Measurements from ENCODE around the gene ANXA4.

Gene ANXA4

DNA sequence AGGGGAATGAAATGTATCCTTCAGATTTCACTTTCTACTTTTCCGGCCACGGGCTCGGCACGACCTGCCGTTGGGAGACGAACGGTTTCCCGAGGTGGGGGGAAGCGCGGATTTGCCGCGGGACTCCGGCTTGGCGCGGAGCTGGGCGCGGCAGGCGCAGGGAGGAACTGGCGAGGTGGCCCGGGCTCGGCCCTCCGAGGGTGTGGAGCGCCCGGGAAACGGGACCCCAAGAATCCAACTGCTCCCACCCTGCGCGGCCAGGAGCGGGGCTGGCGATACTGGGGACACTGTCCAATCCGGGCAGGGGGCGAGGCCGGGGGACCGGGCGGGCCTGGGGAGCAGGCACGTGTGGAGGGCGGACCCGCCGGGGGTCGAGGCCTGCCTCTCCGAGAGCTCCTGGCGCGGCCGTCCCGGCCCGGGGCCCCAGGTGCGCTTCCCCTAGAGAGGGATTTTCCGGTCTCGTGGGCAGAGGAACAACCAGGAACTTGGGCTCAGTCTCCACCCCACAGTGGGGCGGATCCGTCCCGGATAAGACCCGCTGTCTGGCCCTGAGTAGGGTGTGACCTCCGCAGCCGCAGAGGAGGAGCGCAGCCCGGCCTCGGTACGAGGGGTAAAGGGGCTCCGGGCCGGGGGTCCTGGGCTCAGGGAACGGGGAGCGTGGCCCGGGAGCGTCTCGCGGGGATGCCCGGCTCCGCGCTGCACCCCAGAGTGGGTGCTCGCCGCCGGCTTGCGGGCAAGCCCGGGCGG, at the start of gene ANXA4:
Gene ANXA4 (plus strand): TSS at position 560 of the 747 bp plus-strand sequence. CDS start 39,432 bp downstream, outside the sequence.
- peak; percentile 32 to 52 (median 51) for DNase-seq (ENCODE audit: low read depth in 2 of 3, low spot score in 2 of 3)

DNA sequence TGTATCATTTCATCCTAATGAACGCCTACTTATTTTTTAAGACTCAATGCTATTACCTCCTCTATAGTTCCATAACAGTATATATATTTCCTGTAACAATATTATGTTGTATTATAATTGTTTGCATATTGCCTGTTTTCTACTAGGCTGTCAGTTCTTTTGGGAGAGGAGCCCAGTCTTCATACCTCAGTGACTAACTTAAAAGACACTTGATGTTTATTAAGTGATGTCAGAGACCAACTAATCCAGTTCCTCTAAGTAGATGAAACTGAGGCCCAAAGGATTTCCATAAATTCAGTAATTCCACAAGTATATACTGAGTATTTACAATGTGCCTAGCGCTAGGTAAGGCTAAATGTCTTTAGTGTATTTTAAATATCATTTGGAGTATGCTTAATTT, 49.5 kb upstream of the ANXA4 start:
- DNase-seq (ENCODE audit: low read depth in 2 of 3, low spot score in 2 of 3) = no peak

DNA sequence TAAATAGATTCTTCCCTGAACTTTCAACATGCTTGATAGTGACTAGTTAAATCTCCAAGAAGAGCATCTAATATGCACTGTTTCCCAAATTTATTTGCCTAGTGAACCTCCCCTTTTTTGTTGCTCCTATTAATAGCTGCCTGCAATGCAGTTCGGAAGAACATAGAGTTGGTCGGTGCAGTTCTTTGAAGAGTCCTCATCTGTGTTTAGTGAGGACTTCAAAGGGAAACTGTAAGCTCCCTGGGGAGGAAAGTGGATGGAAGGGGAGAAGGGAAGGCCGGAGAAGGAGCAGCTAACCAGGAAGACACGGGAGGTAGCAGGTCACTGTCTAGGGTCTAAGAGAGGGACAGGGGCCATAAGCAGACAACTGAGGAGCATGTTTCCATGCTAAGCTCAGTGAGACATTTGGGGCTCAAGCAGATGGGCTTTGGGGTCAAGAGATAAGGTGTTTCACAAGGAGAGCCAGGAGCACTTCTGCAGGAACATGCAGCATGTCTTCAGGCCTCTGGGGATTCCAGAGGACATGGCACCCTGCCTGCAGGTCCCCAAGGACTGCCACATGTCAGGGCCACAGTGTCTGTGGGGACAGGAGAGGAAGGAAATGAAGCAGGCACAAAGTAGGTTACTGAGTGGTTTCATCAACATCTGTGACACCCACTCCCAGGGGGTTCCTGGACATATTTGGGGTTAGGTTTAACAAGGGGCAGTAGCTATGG, 48.7 kb upstream of the ANXA4 start:
- no peak for DNase-seq (ENCODE audit: low read depth in 2 of 3, low spot score in 2 of 3)

DNA sequence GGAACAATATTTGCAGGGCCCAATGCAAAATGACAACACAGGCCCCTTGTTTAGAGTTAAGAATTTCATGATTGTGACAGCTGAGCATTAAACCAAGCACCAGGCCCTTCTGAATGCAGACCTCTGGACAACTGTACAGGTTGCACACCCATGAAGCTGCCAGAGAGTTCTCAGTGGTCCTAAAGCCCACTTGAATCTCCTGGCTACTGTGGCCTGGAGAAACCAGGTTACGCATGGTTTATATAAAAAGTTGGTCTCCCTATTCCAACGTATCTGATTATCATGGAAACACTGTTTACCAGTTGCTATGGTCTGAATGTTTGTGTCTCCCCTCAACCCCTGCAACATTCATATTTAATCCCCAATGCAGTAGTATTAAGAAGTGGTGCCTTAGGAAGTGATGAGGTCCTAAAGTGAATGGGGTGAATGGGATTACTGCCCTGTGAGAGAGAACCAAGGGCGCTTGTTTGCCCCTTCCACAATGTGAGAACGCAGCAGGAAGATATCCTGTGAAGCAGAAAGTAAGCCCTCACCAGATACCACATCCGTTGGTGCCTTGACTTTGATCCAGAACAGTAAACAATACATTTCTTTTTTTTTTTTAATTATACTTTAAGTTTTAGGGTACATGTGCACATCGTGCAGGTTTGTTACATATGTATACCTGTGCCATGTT, 48.0 kb upstream of the ANXA4 start:
- no peak for DNase-seq (ENCODE audit: low read depth in 2 of 3, low spot score in 2 of 3)

DNA sequence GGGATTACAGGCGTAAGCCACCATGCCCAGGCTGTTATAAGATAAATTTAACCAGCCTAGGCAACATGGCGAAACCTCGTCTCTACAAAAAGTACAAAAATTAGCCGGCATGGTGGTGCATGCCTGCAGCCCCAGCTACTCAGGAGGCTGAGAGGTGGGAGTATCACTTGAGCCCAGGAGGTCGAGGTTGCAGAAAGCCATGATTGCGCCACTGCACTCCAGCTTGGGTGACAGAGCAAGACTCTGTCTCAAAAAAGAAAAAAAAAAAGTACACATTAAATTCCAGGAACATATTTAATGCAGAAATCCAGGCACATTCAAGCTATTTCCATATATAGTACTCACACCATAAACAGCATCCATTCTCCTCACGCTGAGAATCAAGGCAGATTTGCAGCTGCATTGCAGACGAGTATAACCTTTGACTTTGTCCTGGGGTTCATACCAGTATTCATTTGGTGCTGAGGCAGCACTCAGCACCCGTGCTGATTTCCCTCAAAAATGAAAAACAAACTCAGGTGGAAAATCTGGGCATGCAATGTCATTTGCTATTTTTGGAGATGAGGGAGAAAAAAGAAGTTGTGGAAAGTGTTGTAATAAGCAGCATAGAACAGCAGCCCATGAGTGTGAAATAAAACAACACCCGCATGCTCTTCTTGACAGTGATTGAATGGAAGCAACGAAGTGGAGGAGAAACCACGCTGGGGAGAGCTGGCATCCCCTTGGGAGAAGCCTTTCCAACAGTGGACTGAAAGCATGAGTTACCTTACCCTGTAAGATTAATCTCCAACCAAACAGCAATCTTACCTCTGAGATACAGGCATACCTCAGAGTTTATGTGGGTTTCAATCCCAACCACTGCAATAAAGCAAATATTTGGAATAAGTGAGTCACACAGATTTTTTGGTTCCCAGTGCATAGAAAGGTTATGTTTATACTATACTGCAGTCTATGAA, 46.8 kb upstream of the ANXA4 start:
- DNase-seq (ENCODE audit: low read depth in 2 of 3, low spot score in 2 of 3) = no peak

DNA sequence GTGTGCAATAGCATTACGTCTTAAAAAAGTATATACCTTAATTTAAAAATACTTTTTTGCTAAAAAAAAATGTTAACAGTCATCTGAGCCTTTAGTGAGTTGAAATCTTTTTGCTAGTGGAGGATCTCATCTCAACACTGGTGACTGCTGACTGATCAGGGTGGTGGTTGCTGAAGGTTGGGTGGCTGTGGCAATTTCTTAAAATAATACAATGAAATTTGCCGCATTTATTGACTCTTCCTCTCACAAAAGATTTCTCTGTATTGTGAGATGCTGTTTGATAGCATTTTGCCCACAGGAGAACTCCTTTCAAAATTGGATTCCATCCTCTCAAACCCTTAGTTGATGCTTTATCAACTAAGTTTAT, 46.1 kb upstream of the ANXA4 start:
- DNase-seq (ENCODE audit: low read depth in 2 of 3, low spot score in 2 of 3) = no peak

DNA sequence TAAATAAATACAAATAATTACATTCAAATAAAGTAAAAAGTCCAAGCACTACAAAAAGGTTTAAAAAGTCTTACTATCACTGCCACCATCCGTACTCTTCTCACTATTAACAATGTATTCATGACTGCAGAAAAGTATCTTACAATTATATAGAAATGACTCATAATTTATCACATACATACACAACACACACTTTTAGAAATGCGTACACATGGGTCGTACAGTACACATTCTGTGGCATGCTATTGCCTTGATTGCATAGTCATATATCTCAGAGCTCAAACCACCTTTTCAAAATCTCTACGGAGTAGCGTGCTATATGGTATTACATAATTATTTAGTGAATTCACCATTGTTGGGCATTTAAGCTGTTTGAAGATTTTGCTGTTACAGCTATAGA, 41.6 kb upstream of the ANXA4 start:
- no peak for DNase-seq (ENCODE audit: low read depth in 2 of 3, low spot score in 2 of 3)

DNA sequence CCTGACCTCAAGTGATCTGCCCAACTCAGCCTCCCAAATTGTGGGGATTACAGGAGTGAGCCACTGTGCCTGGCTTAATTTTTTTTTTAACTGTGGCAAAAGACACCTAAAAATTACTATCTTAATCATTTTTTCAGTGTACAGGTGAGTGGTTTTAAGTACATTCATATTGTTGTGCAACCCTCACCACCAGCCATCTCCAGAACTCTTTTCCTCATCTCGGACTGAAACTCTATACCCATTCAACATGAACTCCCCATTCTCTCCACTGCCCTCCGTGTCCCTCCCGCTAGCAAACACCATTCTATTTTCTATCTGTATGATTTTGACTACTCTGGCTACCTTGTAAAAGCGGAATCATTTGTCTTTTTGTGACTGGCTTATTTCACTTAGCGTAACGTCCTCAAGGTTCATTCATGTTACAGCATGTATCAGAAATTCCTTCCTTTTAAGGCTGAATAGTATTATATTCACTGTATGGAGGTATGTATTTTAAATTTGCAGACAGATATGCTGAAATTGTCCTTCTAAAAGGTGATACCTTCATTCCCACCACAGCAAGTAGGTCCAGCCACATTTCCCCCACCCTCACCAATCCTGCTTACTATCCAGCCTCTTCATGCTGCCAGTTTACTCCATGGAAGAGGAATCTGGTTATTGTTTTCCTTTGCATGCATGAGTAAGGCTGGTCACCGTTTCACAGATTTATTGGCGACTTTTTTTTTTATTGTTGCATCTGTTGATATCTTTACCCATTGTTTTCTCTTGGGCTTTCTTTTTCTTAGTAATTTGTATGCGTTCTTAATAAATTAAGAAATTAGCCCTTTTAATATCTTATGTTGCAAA, 40.6 kb upstream of the ANXA4 start:
- no peak for DNase-seq (ENCODE audit: low read depth in 2 of 3, low spot score in 2 of 3)

DNA sequence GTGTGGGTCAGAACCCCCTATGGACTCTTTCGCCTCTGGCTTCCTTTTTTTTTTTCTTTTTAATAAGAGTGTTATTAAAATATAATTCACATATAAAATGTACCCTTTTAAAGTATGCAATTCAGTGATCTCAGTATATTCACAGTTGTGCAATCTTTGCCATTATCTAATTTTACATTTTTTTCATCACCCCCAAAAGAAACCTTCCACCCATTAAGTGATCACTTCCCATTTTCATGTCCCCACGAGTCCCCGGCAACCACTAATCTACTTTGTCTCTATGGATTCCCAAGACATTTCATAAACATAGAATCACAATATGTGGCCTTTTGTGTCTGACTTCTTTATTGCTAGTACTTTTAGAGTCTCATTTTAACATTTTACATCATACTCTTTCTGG, 38.7 kb upstream of the ANXA4 start:
- no peak for DNase-seq (ENCODE audit: low read depth in 2 of 3, low spot score in 2 of 3)

DNA sequence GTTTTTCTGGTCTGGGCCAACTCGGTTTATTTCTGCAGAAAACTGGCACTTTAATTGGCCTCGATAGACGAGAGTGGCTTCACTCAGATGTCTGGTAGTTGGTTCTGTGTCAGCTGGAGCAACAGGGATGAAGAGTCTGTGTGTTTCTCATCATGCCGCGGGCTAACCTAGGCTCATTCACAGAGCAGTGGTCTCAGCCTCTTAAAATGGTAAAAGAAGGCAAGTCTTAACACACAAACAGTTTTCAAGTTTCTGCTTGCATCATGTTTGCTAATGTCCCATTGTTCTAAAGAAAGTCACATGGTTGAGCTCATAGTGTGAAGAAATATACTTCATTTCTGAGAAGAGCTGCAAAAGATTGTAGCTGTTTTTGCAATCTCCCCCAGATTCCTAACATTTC, 37.5 kb upstream of the ANXA4 start:
- no peak for DNase-seq (ENCODE audit: low read depth in 2 of 3, low spot score in 2 of 3)

DNA sequence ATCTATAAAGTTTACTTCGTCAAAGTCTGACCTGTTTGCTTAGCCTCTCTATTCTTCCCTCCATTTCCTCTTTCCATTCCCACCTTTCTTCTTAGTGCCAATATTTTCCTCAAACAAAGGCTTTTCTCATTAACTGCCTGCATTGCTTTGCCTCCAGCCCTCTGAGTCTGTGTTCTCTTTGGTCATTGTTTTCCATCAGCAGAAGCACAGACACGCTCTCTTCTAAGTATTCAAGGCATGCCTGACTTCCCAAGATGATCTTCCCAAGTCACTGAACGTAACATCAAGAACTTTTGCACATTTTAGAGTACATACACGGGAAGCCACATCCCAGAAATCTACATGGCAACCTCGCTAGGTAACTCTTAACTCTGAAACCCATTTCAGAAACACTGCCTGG, 32.6 kb upstream of the ANXA4 start:
- DNase-seq (ENCODE audit: low read depth in 2 of 3, low spot score in 2 of 3) = no peak

DNA sequence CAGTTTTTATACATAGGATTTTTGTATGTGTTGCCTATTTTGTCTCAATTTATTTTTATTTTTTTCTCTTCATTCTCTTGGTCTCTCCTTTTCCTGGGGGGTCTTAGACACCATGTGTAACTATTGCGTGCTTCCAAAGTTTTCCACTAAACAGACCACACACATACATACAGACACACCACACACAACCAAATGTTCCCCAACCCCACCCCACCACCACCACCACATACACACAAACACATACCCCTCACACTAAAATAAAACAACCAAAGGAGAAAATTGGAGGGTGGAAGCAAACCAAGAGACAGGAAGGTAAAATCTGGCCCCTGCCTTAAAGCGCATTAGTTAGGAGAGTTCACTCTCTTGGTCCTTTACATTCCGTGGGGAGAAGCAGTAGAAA, 30.0 kb upstream of the ANXA4 start:
- DNase-seq (ENCODE audit: low read depth in 2 of 3, low spot score in 2 of 3) = no peak

DNA sequence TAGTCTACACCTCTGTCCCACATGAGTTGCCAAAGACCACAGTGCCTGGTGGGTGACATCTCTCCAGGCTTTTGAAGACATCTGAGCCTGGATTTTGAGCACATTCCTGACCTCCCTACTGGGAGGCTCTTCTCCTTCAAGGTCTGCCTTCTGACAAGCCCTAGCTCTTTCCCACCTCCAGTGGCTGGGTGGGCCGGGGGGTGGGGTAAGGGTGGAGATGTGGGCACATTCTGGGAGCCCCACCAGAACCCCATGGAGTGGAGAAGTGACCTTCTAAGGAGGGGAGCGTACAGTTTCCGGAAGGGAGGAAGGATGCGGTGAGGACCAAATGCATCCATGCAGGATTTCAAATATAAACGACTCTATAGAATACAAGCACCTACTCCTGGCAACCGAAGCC, 27.9 kb upstream of the ANXA4 start:
- no peak for DNase-seq (ENCODE audit: low read depth in 2 of 3, low spot score in 2 of 3)

DNA sequence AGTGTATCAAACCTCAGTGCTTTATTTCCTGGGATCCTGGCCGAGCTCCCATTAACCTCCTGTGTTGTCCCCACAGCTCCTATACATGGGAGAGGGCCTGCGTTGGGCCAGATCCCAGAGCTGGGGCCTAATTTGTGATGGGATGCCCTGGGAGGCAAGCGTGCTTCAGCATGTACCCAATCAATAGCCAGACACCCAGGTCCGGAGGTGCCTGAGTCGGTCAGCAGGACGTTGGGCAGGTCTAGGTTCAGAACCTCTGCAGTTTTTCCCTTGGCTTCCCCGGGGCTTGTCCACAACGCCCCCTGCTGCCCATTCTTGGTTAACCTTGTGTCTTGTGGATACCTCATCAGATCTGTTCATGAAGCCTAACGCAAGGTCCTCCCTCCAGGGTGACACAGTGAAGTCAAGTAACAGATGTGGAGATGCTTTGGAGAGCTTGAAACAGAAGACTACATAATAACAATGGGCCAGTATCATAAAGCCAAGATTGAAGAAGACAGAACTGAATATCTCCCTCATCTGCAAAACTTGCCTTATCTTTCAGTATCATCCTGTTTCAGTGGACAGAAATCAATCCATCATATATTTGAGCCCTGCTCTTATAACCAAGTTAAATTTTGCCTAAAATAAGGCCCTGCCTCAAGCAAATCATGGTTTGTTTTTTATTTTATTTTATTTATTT, 27.3 kb upstream of the ANXA4 start:
- peak; percentile 68 to 94 (median 88) for DNase-seq (ENCODE audit: low read depth in 2 of 3, low spot score in 2 of 3)

DNA sequence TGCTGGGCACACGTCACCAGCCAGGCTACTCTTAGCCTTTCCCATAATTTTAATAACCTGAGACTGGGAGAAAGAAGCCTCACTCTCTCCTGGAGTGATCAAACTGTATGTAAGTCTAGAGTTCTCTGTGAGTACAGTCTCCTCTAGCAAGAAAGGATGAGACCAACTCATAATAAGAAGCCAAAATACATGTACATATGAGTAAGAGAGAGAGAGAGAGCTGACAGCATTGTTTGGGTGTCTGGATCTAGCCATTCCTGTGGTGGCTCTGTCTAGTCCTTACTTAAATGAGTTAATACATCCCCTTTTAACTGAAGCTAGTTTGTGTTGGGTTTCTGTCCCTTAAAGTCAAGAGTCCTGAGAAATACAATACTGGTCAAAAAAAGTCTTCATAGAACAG, 26.0 kb upstream of the ANXA4 start:
- DNase-seq (ENCODE audit: low read depth in 2 of 3, low spot score in 2 of 3) = no peak

DNA sequence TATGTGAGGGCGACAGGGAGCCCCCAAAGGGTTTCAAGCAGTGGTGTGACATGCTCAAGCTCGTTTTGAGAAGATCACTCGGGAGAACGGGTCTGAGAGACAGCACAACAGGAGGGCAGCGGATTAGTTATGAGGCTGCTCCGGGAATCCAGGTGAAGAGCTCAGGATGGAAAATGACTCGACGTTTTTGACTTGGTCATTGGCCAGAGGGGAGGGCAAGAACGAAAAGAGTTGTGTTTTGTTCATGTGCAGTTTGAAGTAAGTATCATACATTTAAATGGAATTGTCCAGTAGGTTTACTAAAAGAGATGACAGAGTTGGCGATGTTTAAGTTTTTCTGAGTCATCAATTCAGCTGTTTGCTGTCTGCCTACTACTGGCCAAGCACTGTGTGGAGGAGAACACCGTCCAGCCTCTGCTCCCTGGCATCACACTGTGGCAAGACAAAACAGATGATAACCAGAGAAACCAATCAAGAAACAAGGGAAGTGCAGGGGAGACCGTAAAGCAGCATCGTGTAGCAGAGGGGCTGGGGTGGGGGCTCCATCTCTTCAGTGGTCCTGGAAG, 25.3 kb upstream of the ANXA4 start:
- no peak for DNase-seq (ENCODE audit: low read depth in 2 of 3, low spot score in 2 of 3)

DNA sequence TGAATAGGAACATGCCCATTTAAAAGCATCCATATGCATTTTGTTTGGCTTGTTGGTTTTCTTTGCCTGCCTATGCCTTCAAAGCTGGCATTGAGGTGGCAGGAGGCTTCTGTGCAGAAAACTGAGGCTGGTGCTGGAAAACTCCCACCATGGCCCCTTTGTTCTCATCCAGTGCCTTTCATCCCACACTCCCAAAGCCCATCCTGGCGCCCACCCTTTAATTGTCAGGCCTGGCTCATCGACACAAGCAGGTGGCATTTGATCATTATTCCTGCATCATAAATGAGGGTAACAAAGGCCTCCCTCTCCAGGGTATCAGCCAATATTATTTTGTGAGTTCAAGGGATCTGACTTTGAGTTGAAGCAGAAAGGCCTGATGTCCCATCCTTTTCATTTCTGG, 24.7 kb upstream of the ANXA4 start:
- DNase-seq (ENCODE audit: low read depth in 2 of 3, low spot score in 2 of 3) = no peak

DNA sequence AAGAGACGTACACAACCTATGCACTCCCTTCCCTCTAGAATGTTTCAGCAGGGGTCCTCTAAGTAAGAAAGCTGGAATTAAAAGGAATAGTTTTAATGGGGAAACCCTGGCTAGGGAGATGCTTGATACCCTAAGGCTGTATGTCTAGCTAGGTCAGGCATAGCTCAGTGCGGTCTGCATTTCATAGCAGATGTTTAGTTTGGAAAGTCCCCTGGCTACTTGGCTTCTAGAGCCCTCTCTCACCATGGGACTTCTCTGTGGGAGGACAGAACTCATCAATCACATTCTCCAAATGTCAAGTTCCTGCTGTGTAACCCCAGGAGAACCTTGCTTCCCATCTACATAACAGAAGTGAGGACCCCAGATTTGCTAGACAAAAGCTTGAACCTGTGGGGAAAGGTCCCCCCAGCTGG, 24.1 kb upstream of the ANXA4 start:
- DNase-seq (ENCODE audit: low read depth in 2 of 3, low spot score in 2 of 3) = no peak

DNA sequence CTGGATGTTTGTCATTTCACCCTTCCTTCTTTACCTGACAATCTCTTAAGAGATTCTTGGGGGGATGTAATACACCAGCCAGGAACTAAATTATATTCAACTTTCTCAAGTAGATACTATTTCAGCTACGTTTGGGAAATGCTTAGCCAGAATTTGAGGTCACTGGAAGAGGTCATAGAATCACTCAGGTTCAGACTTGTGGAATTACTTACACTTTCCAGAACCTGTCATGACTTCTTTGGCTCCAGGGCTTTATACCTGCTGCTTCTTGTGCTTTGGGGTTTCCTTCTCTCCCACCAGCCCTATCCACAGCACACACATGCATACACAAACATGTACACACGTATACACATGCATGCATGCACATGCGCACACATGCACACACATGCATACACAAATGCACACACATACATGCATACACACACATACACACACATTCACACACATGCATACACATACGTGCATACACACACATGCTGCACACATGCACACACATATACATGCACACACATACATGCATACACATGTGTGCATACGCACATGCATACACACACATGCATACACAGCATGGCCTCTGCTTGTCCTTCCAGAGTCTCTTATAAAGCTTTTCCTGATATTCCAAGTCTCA, 23.5 kb upstream of the ANXA4 start:
- no peak for DNase-seq (ENCODE audit: low read depth in 2 of 3, low spot score in 2 of 3)

Measured in activated CD8-positive, alpha-beta memory T cell treated with anti-CD3 and anti-CD28 coated beads for 48 hours (primary cell).